ENCODE results near the gene SPATA13. TPM values are rescaled to one million over a fixed set of nuclear protein-coding genes. Genes with fewer than 3 reads are reported as not detected.

SPATA13 gene
- total RNA-seq, 3 donors from 2014 or later, result 6.6 to 84.7 (median 58.7) TPM

DNA sequence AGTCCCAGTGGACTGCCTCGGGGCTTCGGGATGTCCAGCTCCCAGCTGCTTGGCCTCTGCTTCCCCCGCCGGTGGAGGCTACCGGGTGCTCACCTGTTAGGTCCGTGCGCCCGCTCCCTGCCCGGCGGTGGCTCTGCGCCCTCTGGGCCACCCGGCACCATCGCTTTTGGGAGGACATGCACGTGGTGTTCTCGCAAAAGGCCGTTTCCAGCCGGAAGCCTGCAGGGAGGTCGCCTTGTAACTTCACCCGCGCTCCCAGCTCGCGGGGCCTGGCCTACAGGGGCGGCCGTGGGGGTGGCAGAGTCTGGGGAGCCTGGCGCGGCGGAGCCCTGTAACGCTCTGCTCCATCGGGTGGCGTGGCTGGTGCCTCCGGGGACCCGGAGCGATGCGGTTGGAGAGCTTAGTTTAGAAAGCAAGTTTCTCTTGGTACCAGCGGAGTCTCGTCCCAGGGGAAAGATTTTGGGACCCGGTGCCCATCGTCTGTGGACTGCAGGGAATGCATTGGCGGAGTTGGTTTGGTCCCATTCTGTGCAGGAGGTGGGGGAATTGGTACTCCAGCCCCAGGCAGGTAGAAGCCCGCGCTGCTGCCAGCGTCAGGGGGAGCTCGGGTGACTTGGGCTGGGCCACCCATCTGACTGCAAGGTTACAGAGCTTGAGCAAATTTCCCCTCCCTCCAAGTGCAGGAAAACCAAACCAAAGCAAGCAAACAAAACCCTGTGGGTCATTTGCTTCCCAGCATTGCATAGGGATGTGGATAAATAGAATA lies 673 bp downstream of the SPATA13 start:
- peak overlapping the region; percentile 88 to 93 for H3K27ac ChIP-seq
- TF ChIP-seq POLR2AphosphoS5 (IDR thresholded peaks at IDR 0.05) (no peak), POLR2A (IDR thresholded peaks at IDR 0.05) (no peak)
- TF ChIP-seq, protein P1, sequence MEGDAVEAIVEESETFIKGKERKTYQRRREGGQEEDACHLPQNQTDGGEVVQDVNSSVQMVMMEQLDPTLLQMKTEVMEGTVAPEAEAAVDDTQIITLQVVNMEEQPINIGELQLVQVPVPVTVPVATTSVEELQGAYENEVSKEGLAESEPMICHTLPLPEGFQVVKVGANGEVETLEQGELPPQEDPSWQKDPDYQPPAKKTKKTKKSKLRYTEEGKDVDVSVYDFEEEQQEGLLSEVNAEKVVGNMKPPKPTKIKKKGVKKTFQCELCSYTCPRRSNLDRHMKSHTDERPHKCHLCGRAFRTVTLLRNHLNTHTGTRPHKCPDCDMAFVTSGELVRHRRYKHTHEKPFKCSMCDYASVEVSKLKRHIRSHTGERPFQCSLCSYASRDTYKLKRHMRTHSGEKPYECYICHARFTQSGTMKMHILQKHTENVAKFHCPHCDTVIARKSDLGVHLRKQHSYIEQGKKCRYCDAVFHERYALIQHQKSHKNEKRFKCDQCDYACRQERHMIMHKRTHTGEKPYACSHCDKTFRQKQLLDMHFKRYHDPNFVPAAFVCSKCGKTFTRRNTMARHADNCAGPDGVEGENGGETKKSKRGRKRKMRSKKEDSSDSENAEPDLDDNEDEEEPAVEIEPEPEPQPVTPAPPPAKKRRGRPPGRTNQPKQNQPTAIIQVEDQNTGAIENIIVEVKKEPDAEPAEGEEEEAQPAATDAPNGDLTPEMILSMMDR (IDR thresholded peaks at IDR 0.05), result no peak
- peaks cover 0 to 7% of the 10 kb centered on the region in 2 donors for H3K4me1 ChIP-seq
- H3K27me3 ChIP-seq, result no peaks in the 10 kb centered on the region
- H3K4me3 ChIP-seq, result peak overlapping the region; percentile 80 to 84 (median 84)
- DNase-seq (ENCODE audit: low spot score in 2 of 2), result peak in 1 of 2 donors; percentile 60
- no peaks in the 10 kb centered on the region for H3K9me3 ChIP-seq
- no peaks in the 10 kb centered on the region for H3K36me3 ChIP-seq
- intact Hi-C loops (cut with DNase I; ENCODE audit: low total_unique reads), result no loop called here

DNA sequence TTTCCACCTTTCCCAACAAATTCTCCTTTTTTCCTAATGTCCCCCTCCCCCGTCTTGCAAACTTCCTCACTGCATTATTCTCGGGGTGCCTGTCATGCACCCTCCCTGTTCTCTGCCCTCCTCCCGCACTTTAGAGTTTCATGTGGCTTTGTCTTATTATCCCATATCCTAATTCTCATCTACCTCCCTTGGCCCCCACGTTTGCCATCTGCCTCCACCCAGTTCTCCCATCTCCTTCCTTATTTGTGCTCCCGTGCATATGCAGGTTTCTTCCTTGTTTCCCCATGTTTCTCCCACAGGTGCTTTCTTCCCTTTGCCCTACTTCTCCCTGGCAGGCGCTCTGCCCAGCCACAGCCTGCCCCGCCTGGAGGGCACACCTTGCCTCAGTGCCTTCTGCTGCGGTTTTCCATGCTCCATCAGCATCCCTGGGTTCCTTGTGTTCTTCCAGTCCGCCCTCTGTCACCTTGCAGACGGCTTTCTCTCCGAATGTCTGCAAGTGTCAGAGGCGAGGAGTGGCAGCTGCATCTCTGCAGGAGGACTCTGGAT lies 1.5 kb downstream of the SPATA13 start:
- H3K4me3 ChIP-seq, result peak overlapping the region; percentile 80 to 84 (median 84)
- no peaks in the 10 kb centered on the region for H3K27me3 ChIP-seq
- intact Hi-C loops (cut with DNase I; ENCODE audit: low total_unique reads), result no loop called here
- peak in 1 of 3 donors; percentile 49 for TF ChIP-seq POLR2AphosphoS5 (IDR thresholded peaks at IDR 0.05)
- TF ChIP-seq, protein P1 (IDR thresholded peaks at IDR 0.05), result no peak
- H3K9me3 ChIP-seq, result no peaks in the 10 kb centered on the region
- H3K27ac ChIP-seq, result peak overlapping the region; percentile 88 to 93
- peak; percentile 68 to 70 for DNase-seq (ENCODE audit: low spot score in 2 of 2)
- H3K4me1 ChIP-seq, result peaks cover 0 to 7% of the 10 kb centered on the region in 2 donors
- H3K36me3 ChIP-seq, result no peaks in the 10 kb centered on the region

DNA sequence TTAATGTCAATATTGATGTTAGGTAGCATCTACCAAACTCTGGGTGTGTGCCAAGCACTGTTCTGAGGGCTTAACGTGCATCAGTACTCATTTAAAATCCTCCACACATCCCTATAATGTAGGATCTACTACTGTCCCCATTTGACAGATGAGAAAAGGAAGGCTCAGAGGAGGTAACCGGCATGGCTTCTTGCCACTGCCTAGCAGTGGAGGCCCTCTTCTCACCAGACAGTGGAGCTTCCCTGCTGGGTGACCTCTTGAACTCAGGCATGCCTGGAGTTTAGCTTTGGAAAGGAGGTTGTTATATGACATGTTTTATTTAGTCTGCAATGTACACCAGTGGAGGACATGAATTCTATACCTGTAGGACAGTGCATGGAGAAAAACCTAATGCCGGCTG lies 2.1 kb downstream of the SPATA13 start:
- no peaks in the 10 kb centered on the region for H3K36me3 ChIP-seq

GRCh38 chr13:24165746-24166145 lies 5.2 kb downstream of the SPATA13 start:
- Histone ChIP-seq H3K4me1 (peaks cover 0 to 7% of the 10 kb centered on the region in 2 donors), H3K27ac (no peak overlapping the region), H3K9me3 (no peaks in the 10 kb centered on the region), H3K36me3 (no peaks in the 10 kb centered on the region), H3K27me3 (no peaks in the 10 kb centered on the region), H3K4me3 (no peak overlapping the region)
- intact Hi-C loops (cut with DNase I; ENCODE audit: low total_unique reads), result no loop called here
- TF ChIP-seq POLR2AphosphoS5 (IDR thresholded peaks at IDR 0.05) (no peak), POLR2A (IDR thresholded peaks at IDR 0.05) (no peak)
- TF ChIP-seq, protein P1 (IDR thresholded peaks at IDR 0.05), result no peak
- no peak for DNase-seq (ENCODE audit: low spot score in 2 of 2)

More for the DNA sequence above, 2.1 kb downstream of the SPATA13 start:
- intact Hi-C loops (cut with DNase I; ENCODE audit: low total_unique reads), result no loop called here
- Histone ChIP-seq H3K27me3 (no peaks in the 10 kb centered on the region), H3K4me3 (peak overlapping the region in 2 of 3 donors; percentile 80 to 84), H3K9me3 (no peaks in the 10 kb centered on the region), H3K4me1 (peaks cover 0 to 7% of the 10 kb centered on the region in 2 donors), H3K27ac (peak overlapping the region in 1 of 2 donors; percentile 93)
- TF ChIP-seq, protein P1 (IDR thresholded peaks at IDR 0.05), result no peak
- no peak for TF ChIP-seq POLR2A (IDR thresholded peaks at IDR 0.05)
- TF ChIP-seq POLR2AphosphoS5 (IDR thresholded peaks at IDR 0.05), result no peak
- no peak for DNase-seq (ENCODE audit: low spot score in 2 of 2)

DNA sequence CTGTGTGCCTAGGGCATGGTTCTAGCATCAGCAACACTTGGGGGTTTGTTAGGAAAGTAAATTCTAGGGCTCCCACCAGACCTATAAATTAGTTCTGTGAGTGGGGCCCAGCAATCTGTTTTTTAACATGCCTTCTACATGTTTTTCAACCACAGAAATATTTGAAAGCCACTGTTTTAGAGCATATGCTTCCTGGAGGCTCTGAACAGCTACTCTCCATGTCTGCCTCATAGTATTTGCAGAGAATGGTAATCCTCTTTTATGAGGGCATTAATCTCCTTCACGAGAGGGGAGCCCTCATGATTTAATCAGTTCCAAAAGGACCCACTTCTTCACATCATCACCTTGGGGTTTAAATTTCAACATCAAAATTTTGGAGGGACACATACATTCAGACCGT lies 6.0 kb downstream of the SPATA13 start:
- Histone ChIP-seq H3K9me3 (no peaks in the 10 kb centered on the region), H3K4me3 (no peak overlapping the region), H3K27ac (no peak overlapping the region), H3K27me3 (no peaks in the 10 kb centered on the region), H3K36me3 (no peaks in the 10 kb centered on the region), H3K4me1 (peaks cover 0 to 7% of the 10 kb centered on the region in 2 donors)
- DNase-seq (ENCODE audit: low spot score in 2 of 2), result no peak
- TF ChIP-seq POLR2AphosphoS5 (IDR thresholded peaks at IDR 0.05), result no peak
- TF ChIP-seq POLR2A (IDR thresholded peaks at IDR 0.05), result no peak
- TF ChIP-seq, protein P1 (IDR thresholded peaks at IDR 0.05), result no peak
- intact Hi-C loops (cut with DNase I; ENCODE audit: low total_unique reads), result no loop called here
